GF-D8 (cell line): ENCODE measurements around the gene COQ6.
"Not testable (repeated sequence)": the region's sequence is repeated elsewhere in the genome, so short reads cannot be mapped to it uniquely, and the experiment has no call there.

Source experiments
- DNase-seq: peaks from one replicate; lab custom pipeline; 2025; lab: John Stamatoyannopoulos, UW

Gene COQ6

DNA sequence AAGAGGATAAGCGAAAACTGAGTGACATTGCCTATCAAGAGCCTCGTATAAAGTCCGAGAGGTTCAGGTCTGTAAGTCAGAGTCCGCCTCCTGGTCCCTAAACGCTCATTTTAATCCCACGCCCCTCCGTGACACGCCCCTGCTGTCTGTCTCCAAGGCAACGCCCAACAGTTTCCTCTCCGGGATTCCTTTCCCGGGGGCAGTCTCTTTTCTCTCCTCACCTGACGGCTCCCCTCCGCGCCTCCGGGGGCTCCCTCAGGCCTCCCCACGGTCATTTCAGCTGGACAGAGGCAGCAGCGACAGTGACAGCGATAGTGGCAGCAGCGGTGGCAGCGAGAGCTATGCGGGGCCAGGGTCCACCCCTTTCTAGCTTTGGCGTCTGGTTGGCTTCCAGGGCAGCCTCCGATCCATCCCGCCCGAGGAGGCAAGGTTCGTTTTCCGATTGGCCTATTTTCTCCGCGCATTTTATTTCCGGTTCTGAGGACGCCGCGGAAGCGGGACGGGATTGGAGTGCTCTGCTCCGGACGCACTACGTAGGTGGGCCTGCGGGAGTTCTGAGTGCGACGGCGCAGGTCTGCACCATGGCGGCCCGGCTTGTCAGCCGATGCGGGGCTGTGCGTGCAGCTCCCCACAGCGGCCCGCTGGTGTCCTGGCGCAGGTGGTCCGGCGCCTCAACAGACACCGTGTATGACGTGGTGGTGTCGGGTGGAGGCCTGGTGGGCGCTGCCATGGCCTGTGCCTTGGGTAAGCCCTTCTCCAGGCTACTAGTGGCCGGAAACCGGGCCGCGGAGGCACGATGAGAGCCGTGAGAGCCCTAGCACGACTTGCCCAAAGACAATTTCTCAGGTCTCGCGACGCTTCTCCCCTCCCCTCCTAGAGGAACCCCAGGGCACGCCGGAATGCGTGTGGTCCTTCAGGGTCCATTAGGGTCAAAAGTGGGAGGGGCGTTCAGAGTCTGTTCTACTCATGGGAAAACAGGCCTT lies at the start of gene COQ6, which contains the start of gene FAM161B:
Gene COQ6 (plus strand): TSS at position 551 of the 983 bp plus-strand sequence. CDS start 31 bp downstream, at position 582.
Gene FAM161B (minus strand): TSS at position 343 of the 983 bp plus-strand sequence. CDS start 68 bp downstream, at position 275.
- DNase-seq: peak; percentile 72

DNA sequence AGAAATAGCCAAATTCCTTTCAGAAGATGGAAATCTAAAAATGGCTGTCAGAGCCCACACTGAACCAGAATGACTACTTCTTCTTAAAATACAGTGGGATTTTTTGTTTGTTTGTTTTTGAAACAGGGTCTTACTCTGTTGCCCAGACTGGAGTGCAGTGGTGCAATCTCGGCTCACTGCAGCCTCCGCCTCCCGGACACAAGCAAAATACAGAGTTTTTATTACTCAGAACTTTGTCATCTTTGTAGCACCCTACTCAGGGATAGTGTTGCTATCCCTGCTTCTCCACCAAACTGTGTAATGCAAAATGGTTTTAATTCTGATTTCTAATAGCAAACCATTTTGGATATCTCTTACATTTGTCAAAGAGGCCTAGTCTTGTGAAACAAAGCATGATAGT lies 47.1 kb upstream of the COQ6 start:
- DNase-seq: no peak

DNA sequence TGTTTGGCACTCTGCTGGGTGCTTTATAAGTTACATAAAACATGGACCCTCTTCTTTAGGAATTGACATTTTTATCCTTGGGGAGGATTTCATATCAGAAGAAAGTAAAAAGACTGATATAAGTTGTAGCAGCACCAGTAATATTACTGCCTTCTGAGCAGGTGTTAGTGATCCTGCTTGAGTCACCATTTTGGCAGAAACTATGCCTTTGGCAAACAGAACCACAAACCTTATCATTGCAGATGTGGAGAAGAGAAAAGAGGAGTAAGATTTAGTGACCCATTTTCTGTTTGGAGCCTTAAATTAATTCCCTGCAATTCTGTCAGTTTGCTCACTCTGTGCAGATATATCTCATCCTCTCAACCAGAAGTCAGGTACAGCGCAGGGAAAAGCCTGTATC lies 40.4 kb upstream of the COQ6 start:
- DNase-seq: no peak

DNA sequence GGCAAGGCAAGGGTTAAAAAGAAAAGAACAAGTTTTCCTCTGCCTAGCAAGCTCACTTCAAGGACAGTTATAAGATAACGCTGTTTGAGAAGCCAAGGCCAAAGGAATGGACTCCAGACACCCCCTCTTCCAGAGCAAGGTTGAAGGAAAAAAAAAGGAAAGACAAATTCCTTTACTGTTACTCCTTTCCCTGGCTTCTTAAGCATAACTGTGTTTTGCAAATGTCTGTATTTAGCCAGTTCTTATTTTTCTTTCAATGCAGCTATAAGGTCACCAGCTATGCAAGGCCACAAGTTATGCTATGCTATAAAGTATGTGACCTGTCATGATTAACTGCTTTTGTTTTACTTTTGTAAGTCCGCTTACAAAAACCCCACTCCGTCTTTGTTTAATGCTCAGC lies 36.8 kb upstream of the COQ6 start:
- no peak for DNase-seq

DNA sequence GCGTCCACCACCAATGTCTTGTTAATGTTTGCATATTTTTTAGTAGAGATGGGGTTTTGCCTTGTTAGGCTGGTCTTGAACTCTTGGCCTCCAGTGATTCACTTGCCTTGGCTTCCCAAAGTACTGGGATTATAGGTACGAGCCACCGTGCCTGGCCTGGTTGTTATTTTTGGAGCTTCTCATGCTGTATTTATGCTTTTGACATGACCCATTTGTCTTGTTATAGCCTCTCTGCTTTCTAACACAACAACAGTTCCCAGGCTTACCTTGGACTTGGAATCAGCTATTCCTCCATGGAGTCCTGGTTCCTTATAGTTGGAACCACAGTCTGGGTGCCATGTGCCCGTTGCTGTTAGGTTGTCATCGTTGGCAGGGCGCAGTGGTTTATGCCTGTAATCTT lies 33.8 kb upstream of the COQ6 start:
- DNase-seq: no peak

DNA sequence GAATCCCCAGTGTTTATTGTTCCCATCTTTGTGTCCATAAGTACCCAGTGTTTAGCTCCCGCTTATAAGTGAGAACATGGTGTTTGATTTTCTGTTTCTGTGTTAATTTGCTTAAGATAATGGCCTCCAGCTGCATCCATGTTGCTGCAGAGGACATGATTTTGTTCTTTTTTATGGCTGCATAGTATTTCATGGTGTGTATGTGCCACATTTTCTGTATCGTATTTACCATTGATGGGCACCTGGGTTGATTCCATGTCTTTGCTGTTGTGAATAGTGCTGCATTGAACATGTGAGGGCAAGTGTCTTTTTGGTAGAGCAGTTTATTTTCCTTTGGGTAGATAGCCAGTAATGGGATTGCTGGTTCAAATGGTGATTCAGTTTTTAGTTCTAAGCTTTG lies 30.6 kb upstream of the COQ6 start:
- not testable (repeated sequence) for DNase-seq

DNA sequence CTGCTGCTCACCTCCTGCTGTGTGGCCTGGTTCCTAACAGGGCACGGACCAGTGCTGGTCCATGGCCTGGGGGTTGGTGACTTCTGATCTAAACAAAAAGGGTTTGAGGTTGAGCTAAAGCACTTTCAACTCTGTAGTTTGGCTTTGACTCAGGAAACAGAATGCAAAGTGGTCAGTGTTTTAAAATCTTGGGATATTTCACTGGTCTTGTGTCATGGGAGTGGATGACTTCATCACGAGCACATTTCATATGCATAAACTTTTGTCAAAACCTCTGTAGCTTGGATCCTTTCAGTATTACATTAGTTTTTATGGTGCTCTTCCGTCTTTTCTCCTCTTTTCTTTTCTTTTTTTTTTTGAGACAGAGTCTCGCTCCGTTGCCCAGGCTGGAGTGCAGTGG lies 25.8 kb upstream of the COQ6 start:
- DNase-seq: no peak

DNA sequence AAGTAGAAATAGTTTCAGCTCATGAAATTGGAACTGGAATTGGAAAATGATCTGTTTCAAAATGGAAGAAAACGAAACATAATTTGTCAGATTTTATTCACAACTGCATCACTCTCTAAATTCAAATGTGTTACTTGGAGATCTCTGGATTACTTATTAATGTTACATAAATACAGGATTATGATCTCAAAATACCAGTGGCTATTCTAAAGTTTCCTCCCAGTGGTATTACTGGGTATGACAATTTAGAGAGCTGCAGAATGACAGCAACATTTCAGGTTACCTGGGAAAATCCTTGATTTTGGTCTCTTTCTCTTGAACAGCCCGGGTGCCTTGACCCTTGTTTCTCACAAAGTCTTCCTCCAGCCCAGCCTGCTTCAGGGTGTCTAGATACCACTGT lies 14.4 kb upstream of the COQ6 start:
- DNase-seq: no peak

DNA sequence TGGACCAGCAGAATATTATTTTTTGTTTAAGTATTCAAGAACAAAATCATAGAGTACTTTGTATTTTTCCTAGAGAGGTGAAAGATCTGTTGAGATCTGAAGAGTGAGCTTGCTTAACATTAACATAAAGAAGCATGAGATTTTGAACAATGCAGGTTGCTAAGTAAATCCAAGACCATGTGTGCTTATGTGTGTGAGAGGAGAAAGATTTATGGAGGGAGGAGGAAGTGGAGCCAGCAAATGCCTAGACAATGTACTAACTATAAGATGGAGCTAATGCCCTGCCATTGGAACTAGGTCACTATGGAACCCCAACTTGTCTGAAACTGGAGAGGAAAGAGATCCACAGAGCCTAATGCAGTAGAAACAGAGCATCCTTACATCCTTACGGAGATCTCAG lies 13.6 kb upstream of the COQ6 start:
- DNase-seq: no peak

DNA sequence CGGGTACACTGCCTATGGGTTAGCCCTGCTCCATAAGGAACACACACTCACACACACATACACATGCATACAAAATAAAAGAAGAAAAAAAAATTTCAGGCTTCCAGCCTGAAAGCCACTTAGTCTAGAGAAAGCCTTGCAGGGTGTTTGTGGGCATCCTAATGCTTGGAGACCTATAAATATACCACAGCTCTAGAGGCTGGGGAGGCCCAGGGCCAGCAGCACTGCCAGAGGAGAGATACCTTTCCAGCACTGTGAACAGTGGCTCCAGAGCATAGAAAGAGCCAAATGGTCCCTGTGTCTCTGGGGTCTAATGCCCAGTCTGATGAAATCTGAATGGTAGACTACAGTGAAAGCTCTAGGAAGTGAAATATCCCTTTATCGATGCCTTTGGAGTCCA lies 13.1 kb upstream of the COQ6 start:
- no peak for DNase-seq

DNA sequence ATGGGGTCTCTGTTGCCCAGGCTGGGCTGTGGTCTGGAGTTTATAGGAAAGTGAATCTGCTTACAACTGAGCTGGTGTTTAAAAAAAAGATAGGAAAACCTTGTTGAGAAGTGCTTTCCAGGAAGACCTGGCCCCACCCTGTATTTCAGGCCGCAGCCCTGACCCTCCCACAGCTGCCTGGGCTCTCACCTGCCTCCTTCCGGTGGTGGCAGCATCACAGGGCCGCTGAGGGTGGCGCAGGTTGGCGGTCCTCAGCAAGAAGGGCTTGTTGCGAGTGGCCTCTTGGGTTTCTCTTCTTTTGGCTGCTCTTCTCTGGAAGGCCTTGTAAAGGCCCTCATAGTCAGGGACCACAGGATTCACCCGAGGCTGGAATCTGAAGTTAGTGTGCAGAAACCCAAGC lies 7.9 kb upstream of the COQ6 start:
- no peak for DNase-seq

DNA sequence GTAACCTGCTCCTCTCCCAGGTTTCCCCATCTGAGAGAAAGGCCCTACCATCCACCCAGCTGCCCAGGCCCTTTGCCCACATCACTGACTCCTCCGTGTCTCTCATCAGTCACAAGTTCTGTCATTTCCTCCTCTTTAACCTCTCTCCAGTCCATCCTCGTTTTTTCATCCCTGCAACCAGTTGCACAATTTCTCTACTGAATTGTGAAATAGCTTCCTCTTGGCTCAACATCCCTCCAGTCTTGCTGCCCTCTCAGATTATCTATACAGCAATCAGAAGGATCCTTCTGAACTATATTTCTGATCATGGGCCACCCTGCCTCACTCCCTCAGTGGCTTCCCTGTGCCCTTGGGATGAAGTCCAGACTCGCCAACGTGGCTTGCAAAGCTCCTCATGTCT lies 7.0 kb upstream of the COQ6 start:
- peak; percentile 67 for DNase-seq

DNA sequence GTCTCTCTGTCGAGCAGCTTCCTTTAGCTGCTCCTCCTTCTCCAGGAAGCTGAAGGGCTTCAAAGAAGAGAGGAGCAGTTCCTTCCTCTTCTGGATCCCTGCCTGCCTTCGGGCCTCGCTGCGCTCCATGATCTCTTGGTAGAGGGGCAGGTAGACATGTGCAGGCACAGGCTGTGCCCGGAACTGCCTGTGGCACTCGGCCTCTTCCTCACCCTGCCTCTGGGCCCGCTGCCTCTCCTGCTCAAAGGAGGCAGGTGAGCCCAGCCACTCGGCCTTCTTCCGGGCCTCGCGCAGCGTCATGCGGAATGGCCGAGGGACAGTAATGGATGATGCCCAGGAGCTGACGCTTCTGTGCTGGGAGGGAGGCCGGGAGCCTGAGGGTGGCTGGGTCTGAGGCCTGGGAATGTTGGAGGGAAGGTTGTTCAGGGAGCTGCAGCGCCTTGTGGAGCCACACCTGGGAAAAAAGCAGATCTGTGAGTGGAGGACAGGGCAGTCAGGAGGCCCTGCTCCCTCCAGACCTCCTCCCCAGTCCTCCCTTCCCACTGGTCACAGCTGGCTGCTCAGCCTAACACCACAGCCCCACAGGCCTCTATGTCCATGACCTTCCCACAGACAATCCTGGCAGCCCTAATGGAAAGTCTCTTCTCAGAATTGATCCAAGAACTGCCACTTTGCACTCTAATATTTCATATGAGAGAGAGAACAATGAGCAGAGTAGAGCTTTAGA lies 5.5 kb upstream of the COQ6 start:
- DNase-seq: no peak

DNA sequence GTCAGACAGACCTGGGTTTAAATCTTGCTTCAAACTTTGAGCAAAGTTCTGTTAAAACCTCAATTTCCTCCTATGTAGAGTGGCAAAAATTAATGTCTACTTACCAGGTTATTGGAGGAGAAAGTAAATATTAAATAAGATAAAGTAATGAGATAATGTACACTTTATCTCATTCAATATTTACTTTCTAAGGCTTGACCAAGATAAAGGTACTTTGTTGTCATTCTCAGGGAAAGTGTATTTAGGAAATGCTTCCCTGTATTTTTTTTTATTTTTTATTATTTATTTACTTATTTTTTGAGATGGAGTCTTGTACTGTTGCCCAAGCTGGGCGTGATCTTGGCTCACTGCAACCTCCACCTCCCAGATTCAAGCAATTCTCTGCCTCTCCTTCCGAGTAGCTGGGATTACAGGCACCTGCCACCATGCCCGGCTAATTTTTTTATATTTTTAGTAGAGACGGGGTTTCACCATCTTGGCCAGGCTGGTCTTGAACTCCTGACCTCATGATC lies 4.9 kb upstream of the COQ6 start:
- DNase-seq: no peak

DNA sequence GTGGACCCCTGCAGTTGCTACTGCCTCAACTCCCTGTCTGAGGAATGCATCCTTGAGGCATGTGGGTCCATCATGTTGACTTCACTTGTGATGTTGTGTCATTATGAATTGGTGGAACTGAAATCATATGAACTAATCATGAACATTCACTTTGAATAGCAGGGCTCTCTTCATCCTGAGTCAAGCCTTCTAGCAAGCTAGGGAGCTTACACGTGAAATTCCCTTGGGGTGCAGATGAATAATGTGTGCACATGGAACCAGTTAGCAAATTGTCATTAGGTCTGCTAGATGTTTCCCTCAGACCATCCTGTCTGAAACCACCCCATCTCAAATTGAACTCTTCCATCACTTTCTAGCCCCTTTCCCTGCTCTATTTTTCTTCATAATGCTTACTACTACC lies 3.6 kb downstream of the COQ6 start:
- no peak for DNase-seq

DNA sequence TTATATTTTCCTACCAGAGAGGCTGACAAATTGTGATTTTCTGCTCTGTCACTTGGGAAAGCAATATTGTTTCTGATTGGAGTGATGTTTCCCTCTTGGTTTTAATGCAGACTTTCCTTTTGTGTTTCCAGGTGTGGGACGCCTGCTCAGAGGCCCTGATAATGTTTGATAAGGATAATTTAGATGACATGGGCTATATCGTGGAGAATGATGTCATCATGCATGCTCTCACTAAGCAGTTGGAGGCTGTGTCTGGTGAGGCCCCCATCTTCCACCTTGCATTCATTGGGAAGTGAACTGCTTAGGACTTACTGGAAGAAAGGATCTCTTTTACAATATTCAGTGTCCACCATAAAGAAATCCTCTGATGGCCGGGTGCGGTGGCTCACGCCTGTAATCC lies 5.6 kb downstream of the COQ6 start:
- DNase-seq: no peak

DNA sequence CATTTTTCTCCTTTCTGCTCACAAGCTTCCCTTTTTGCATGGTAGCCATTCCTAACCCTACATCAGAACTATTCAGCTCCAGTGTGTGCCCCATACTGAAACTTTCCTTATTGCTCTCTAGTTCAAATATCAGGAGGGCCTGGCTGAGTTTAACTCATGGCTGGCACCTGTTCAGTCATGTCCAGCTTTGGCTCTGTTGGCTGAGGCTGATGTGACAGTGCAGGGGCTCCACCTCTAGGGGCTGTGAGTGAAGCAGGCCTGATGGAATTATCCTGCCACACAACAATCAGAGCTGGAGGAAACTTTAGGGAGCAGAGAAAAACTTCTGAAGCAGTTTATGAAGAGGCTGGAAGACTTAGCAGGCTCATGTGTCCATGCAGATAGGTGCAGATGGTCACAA lies 8.5 kb downstream of the COQ6 start:
- DNase-seq: no peak

DNA sequence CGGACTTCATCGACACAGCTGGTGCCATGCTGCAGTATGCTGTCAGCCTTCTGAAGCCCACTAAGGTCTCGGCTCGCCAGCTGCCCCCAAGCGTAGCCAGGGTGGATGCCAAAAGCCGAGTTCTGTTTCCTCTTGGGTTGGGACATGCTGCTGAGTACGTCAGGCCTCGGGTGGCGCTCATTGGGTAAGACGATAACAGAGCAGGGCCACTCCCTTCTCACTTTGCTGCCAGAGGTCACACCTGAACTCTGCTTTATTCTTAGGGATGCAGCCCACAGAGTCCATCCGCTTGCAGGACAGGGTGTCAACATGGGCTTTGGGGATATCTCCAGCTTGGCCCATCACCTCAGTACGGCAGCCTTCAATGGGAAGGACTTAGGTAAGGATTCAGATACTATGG lies 11.1 kb downstream of the COQ6 start:
- DNase-seq: no peak

DNA sequence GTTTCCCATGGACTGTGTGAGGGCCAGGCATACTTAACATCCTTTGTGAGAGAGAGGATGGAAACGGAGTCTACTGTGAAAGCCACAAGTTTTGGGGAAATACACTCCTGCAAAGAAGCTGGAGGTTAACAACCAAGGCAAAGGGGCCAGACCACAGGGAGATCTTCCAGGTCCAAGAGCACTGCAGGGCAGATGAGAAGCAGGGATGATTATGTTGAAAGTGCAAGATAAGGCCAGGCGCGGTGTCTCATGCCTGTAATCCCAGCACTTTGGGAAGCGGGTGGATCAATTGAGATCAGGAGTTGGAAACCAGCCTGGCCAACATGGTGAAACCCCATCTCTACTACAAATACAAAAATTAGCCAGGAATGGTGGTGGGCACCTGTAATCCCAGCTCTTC lies 15.1 kb downstream of the COQ6 start:
- no peak for DNase-seq

DNA sequence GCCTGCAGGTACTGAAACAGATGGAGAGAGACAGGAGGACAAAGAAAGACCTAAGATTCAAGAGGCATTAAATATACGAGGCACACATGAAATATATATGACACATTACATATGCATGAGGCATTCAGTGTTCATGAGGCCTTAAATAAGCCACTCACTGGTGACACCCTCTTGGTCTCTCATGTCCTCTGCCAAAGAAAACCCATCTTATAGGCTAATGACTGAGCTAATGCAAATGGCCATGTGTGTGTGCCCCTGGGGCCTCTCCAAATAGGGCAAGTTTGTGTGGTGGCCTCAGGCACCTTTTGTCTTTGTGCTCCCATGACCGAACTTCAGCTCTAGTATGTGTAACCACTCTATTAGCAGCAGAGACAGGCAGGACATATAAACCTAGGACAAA lies 18.8 kb downstream of the COQ6 start:
- no peak for DNase-seq

DNA sequence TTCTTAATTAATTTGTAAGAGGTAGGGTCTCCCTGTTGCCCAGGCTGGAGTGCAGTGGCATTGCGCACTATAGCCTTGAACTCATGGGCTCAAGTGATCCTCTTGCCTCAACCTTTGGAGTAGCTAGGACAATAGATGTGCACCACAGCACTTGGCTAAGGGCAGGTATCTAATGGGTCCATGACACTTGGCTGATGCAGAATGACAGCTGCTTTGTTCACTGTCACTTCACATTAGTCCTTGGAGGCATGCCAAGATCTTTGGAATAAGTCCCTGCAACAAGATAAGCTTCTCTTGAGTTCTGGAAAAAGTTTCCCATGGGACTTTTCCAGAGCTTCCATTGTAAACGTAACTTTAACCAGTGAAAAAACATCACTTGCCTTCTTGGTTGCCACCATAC lies 23.4 kb downstream of the COQ6 start:
- DNase-seq: no peak

DNA sequence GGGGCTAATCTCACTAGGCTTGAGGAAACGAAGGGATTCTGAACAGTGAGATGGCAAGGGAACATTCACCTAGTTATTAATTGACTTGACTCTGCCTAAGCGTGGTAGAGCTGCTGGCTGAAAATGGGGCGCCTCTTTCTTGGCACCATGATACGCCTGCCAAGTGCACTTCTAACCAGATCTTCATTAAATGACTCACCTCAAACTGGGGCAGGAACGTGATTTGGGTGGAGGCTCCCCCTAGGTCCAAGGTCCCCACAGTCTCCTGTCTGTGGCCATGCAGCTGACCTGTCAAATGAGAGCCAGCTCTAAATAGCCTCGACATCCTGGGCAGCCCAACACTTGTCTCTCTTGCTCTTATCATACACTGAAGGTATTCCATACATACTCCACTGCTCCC lies 26.0 kb downstream of the COQ6 start:
- DNase-seq: no peak

DNA sequence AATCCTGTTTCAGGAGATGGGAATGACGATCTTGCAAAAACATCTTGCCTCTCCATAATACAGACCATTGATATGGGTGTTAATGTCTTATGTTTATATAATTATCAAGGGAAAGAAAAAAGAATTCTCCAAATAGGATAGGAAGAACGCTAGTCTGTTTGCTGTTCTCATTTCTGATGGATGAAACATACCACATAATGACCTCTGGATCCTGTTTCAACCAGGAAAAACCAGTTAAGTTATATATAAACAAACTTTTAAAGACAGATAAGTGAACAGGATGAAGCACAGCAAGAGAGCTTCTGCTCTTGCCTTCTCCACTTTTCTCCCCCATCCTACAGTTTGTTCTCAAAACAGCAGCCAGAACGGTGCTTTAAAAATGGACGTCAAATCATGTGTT lies 27.8 kb downstream of the COQ6 start:
- no peak for DNase-seq
